ENCODE results near the gene ETNK2.

DNA sequence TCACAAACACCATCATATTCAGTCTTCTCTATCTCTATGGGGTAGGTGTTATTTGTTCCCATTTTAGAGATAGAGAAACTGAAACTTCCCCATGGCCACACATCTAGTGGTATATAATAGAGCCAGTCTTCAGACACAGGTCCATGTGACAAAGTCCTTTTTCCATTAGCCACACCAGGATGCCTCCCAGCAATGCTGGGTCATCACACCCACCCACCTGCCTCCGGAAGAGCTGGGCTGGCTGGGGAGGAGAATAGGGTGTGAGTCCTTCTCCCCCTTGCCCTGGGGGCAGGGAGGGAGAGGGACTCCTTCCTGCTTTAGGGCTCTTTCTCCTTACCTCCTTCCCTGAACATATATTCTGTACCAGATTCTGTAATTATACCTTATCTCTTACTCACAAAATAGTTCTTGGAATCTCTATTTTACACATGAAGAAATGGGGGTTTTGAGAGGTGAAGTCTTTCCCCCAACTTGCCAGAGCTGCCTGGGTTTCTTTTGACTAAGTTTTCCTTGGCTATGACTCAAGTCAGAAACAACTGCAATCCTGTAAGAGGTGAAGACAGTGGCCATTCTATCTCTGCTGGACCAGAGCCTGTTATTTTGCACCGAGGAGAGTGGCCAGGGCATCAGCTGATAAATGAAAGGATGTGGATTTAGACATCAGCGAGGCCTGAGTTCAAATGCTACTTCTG is 49.0 kb downstream of the ETNK2 start:
- TF ChIP-seq, protein P1, sequence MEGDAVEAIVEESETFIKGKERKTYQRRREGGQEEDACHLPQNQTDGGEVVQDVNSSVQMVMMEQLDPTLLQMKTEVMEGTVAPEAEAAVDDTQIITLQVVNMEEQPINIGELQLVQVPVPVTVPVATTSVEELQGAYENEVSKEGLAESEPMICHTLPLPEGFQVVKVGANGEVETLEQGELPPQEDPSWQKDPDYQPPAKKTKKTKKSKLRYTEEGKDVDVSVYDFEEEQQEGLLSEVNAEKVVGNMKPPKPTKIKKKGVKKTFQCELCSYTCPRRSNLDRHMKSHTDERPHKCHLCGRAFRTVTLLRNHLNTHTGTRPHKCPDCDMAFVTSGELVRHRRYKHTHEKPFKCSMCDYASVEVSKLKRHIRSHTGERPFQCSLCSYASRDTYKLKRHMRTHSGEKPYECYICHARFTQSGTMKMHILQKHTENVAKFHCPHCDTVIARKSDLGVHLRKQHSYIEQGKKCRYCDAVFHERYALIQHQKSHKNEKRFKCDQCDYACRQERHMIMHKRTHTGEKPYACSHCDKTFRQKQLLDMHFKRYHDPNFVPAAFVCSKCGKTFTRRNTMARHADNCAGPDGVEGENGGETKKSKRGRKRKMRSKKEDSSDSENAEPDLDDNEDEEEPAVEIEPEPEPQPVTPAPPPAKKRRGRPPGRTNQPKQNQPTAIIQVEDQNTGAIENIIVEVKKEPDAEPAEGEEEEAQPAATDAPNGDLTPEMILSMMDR (IDR thresholded peaks at IDR 0.05; ENCODE audit: poor library complexity) = no peak
- no peak for TF ChIP-seq EZH2 (IDR thresholded peaks at IDR 0.05; ENCODE audit: borderline replicate concordance)
